ENCODE measurements around the gene ZNF555. TPM values are rescaled to one million over a fixed set of nuclear protein-coding genes. Genes with fewer than 3 reads are reported as not detected.
"Not testable (repeated sequence)": the region's sequence is repeated elsewhere in the genome, so short reads cannot be mapped to it uniquely, and the experiment has no call there.

Gene ZNF555
- total RNA-seq, 4 donors from 2014 or later, result 2.6 to 6.4 (median 3.9) TPM

GRCh38 chr19:2816641-2817040, 24.6 kb upstream of the ZNF555 start:
- no peak overlapping the region for H3K27ac ChIP-seq
- no peaks in the 10 kb centered on the region for H3K27me3 ChIP-seq
- no peaks in the 10 kb centered on the region for H3K9me3 ChIP-seq
- WGBS, 2 donors (ENCODE audit: low coverage in 1 of 2), result 91 to 93% methylated on average over 16 of the region's 16 CpGs
- intact Hi-C loops (cut with DNase I; ENCODE audit: low total_unique reads) (no loop called here), in situ Hi-C loops (cut with MboI; ENCODE audit: low pct_ligation_motif_present in 1 of 4, low pct_unique_long_range_greater_than_20kb in 1 of 4, low sequenced_read_pairs in 3 of 4) (no loop called here)
- TF ChIP-seq POLR2AphosphoS5 (IDR thresholded peaks at IDR 0.05) (no peak), EP300 (IDR thresholded peaks at IDR 0.05; ENCODE audit: low read depth) (no peak), CTCF (IDR thresholded peaks at IDR 0.05) (no peak), POLR2A (IDR thresholded peaks at IDR 0.05) (no peak)
- peaks cover 0 to 21% (median 17%) of the 10 kb centered on the region in 4 donors for H3K4me1 ChIP-seq
- H3K4me3 ChIP-seq, result no peak overlapping the region
- no peaks in the 10 kb centered on the region for H3K36me3 ChIP-seq
- DNase-seq, result no peak

- H3K27ac ChIP-seq; H3K9me3 ChIP-seq; intact Hi-C loops (cut with DNase I; ENCODE audit: low total_unique reads); in situ Hi-C loops (cut with MboI; ENCODE audit: low pct_ligation_motif_present in 1 of 4, low pct_unique_long_range_greater_than_20kb in 1 of 4, low sequenced_read_pairs in 3 of 4); H3K4me3 ChIP-seq; H3K27me3 ChIP-seq; H3K36me3 ChIP-seq; DNase-seq: not testable (repeated sequence)
- WGBS, 2 donors (ENCODE audit: low coverage in 1 of 2), result 80 to 81% methylated on average over 6 to 22 of the region's 22 CpGs
- H3K4me1 ChIP-seq, result peaks cover 0 to 14% (median 11%) of the 10 kb centered on the region in 4 donors
Observed at GRCh38 chr19:2817237-2817829, 23.9 kb upstream of the ZNF555 start.

GRCh38 chr19:2819540-2820111, 21.6 kb upstream of the ZNF555 start, which contains the start of gene ZNF554:
Gene ZNF554 (plus strand): TSS chr19:2819868. CDS start chr19:2820072, 204 bp downstream.
- Histone ChIP-seq H3K4me3 (peak within 1 kb of the TSS; percentile 81 to 91 (median 90)), H3K36me3 (no peaks in the 10 kb centered on the region), H3K27me3 (no peaks in the 10 kb centered on the region), H3K27ac (peak within 1 kb of the TSS; percentile 57 to 74 (median 70)), H3K9me3 (no peaks in the 10 kb centered on the region), H3K4me1 (peaks cover 0 to 9% (median 8%) of the 10 kb centered on the region in 4 donors)
- intact Hi-C loops (cut with DNase I; ENCODE audit: low total_unique reads) (no loop called here), in situ Hi-C loops (cut with MboI; ENCODE audit: low pct_ligation_motif_present in 1 of 4, low pct_unique_long_range_greater_than_20kb in 1 of 4, low sequenced_read_pairs in 3 of 4) (no loop called here)
- WGBS, 2 donors (ENCODE audit: low coverage in 1 of 2), result 0 to 2% methylated on average over 1 to 19 of the region's 64 CpGs
- peak; percentile 98 for DNase-seq
- no peak for TF ChIP-seq POLR2A (IDR thresholded peaks at IDR 0.05)
- TF ChIP-seq EP300 (IDR thresholded peaks at IDR 0.05; ENCODE audit: low read depth), result no peak
- peak; percentile 92 to 98 (median 95) for TF ChIP-seq CTCF (IDR thresholded peaks at IDR 0.05)
- TF ChIP-seq POLR2AphosphoS5 (IDR thresholded peaks at IDR 0.05), result peak; percentile 20 to 49 (median 32)

- Histone ChIP-seq H3K4me1 (peaks cover 0 to 9% (median 8%) of the 10 kb centered on the region in 4 donors), H3K36me3 (no peaks in the 10 kb centered on the region), H3K4me3 (peak overlapping the region; percentile 81 to 91 (median 90)), H3K9me3 (no peaks in the 10 kb centered on the region), H3K27me3 (no peaks in the 10 kb centered on the region), H3K27ac (peak overlapping the region; percentile 57 to 74 (median 70))
- in situ Hi-C loops (cut with MboI; ENCODE audit: low pct_ligation_motif_present in 1 of 4, low pct_unique_long_range_greater_than_20kb in 1 of 4, low sequenced_read_pairs in 3 of 4) (no loop called here), intact Hi-C loops (cut with DNase I; ENCODE audit: low total_unique reads) (no loop called here)
- DNase-seq, result peak; percentile 27
- no peak for TF ChIP-seq EP300 (IDR thresholded peaks at IDR 0.05; ENCODE audit: low read depth)
- TF ChIP-seq CTCF (IDR thresholded peaks at IDR 0.05), result no peak
- no peak for TF ChIP-seq POLR2AphosphoS5 (IDR thresholded peaks at IDR 0.05)
- no peak for TF ChIP-seq POLR2A (IDR thresholded peaks at IDR 0.05)
- WGBS, 2 donors (ENCODE audit: low coverage in 1 of 2), result 4% methylated on average over 19 of the region's 36 CpGs; no CpG with 5 or more reads in 1 of the 2 donors
Observed at GRCh38 chr19:2820112-2820702, 21.1 kb upstream of the ZNF555 start.

Data from transverse colon (tissue), 4 donors.